ENCODE data around the gene HMCN2.
"Not testable (repeated sequence)": the region's sequence is repeated elsewhere in the genome, so short reads cannot be mapped to it uniquely, and the experiment has no call there.

The HMCN2 gene

GRCh38 chr9:130398487-130399240 is 133.1 kb downstream of the HMCN2 start:
- Histone ChIP-seq H3K27me3 (ENCODE audit: low read depth) (no peaks in the 10 kb centered on the region), H3K36me3 (replicated peaks) (no peaks in the 10 kb centered on the region), H3K9me3 (no peaks in the 10 kb centered on the region), H3K4me1 (no peaks in the 10 kb centered on the region), H3K4me3 (no peak overlapping the region)
- in situ Hi-C loops (cut with MboI; ENCODE audit: low sequenced_read_pairs), result no loop called here
- DNase-seq (ENCODE audit: low spot score in 2 of 2), result no peak

GRCh38 chr9:130399768-130400167 is 134.2 kb downstream of the HMCN2 start:
- Histone ChIP-seq H3K4me1 (no peaks in the 10 kb centered on the region), H3K27me3 (ENCODE audit: low read depth) (no peaks in the 10 kb centered on the region), H3K9me3 (no peaks in the 10 kb centered on the region), H3K36me3 (replicated peaks) (no peaks in the 10 kb centered on the region), H3K4me3 (no peak overlapping the region)
- in situ Hi-C loops (cut with MboI; ENCODE audit: low sequenced_read_pairs), result no loop called here
- DNase-seq (ENCODE audit: low spot score in 2 of 2), result no peak

GRCh38 chr9:130400870-130401269 is 135.3 kb downstream of the HMCN2 start:
- no peak overlapping the region for H3K4me3 ChIP-seq
- H3K9me3 ChIP-seq, result no peaks in the 10 kb centered on the region
- H3K36me3 ChIP-seq (replicated peaks), result no peaks in the 10 kb centered on the region
- no peaks in the 10 kb centered on the region for H3K4me1 ChIP-seq
- no peak for DNase-seq (ENCODE audit: low spot score in 2 of 2)
- no peaks in the 10 kb centered on the region for H3K27me3 ChIP-seq (ENCODE audit: low read depth)
- in situ Hi-C loops (cut with MboI; ENCODE audit: low sequenced_read_pairs), result no loop called here

- DNase-seq (ENCODE audit: low spot score in 2 of 2); H3K4me1 ChIP-seq; H3K36me3 ChIP-seq (replicated peaks); H3K9me3 ChIP-seq; H3K27me3 ChIP-seq (ENCODE audit: low read depth); H3K4me3 ChIP-seq; in situ Hi-C loops (cut with MboI; ENCODE audit: low sequenced_read_pairs): not testable (repeated sequence)
Measured at GRCh38 chr9:130401742-130402141, 136.2 kb downstream of the HMCN2 start.

GRCh38 chr9:130402243-130402642 is 136.7 kb downstream of the HMCN2 start:
- H3K9me3 ChIP-seq, result no peaks in the 10 kb centered on the region
- no peaks in the 10 kb centered on the region for H3K36me3 ChIP-seq (replicated peaks)
- H3K4me1 ChIP-seq, result no peaks in the 10 kb centered on the region
- DNase-seq (ENCODE audit: low spot score in 2 of 2), result no peak
- no peak overlapping the region for H3K4me3 ChIP-seq
- in situ Hi-C loops (cut with MboI; ENCODE audit: low sequenced_read_pairs), result no loop called here
- H3K27me3 ChIP-seq (ENCODE audit: low read depth), result no peaks in the 10 kb centered on the region

- Histone ChIP-seq H3K4me1 (no peaks in the 10 kb centered on the region), H3K36me3 (replicated peaks) (no peaks in the 10 kb centered on the region), H3K4me3 (no peak overlapping the region), H3K9me3 (no peaks in the 10 kb centered on the region), H3K27me3 (ENCODE audit: low read depth) (no peaks in the 10 kb centered on the region)
- in situ Hi-C loops (cut with MboI; ENCODE audit: low sequenced_read_pairs), result no loop called here
- DNase-seq (ENCODE audit: low spot score in 2 of 2), result no peak
Measured at GRCh38 chr9:130402645-130403440, 137.3 kb downstream of the HMCN2 start.

- in situ Hi-C loops (cut with MboI; ENCODE audit: low sequenced_read_pairs), result no loop called here
- H3K27me3 ChIP-seq (ENCODE audit: low read depth), result no peaks in the 10 kb centered on the region
- no peak for DNase-seq (ENCODE audit: low spot score in 2 of 2)
- H3K9me3 ChIP-seq, result no peaks in the 10 kb centered on the region
- H3K4me3 ChIP-seq, result no peak overlapping the region
- H3K4me1 ChIP-seq, result no peaks in the 10 kb centered on the region
- no peaks in the 10 kb centered on the region for H3K36me3 ChIP-seq (replicated peaks)
Measured at GRCh38 chr9:130405657-130406257, 140.2 kb downstream of the HMCN2 start.

GRCh38 chr9:130406278-130406895 is 140.8 kb downstream of the HMCN2 start:
- in situ Hi-C loops (cut with MboI; ENCODE audit: low sequenced_read_pairs), result no loop called here
- Histone ChIP-seq H3K27me3 (ENCODE audit: low read depth) (no peaks in the 10 kb centered on the region), H3K4me3 (no peak overlapping the region), H3K4me1 (no peaks in the 10 kb centered on the region), H3K9me3 (no peaks in the 10 kb centered on the region), H3K36me3 (replicated peaks) (no peaks in the 10 kb centered on the region)
- no peak for DNase-seq (ENCODE audit: low spot score in 2 of 2)

- Histone ChIP-seq H3K4me1 (no peaks in the 10 kb centered on the region), H3K36me3 (replicated peaks) (no peaks in the 10 kb centered on the region), H3K9me3 (no peaks in the 10 kb centered on the region), H3K27me3 (ENCODE audit: low read depth) (no peaks in the 10 kb centered on the region), H3K4me3 (no peak overlapping the region)
- in situ Hi-C loops (cut with MboI; ENCODE audit: low sequenced_read_pairs), result no loop called here
- DNase-seq (ENCODE audit: low spot score in 2 of 2), result no peak
Measured at GRCh38 chr9:130407916-130408663, 142.5 kb downstream of the HMCN2 start.

GRCh38 chr9:130408669-130409068 is 143.1 kb downstream of the HMCN2 start:
- Histone ChIP-seq H3K27me3 (ENCODE audit: low read depth) (no peaks in the 10 kb centered on the region), H3K4me1 (no peaks in the 10 kb centered on the region), H3K4me3 (no peak overlapping the region), H3K9me3 (no peaks in the 10 kb centered on the region), H3K36me3 (replicated peaks) (no peaks in the 10 kb centered on the region)
- in situ Hi-C loops (cut with MboI; ENCODE audit: low sequenced_read_pairs), result no loop called here
- DNase-seq (ENCODE audit: low spot score in 2 of 2), result no peak

GRCh38 chr9:130409246-130409645 is 143.7 kb downstream of the HMCN2 start:
- no peaks in the 10 kb centered on the region for H3K9me3 ChIP-seq
- no peaks in the 10 kb centered on the region for H3K27me3 ChIP-seq (ENCODE audit: low read depth)
- DNase-seq (ENCODE audit: low spot score in 2 of 2), result no peak
- no peaks in the 10 kb centered on the region for H3K4me1 ChIP-seq
- no peaks in the 10 kb centered on the region for H3K36me3 ChIP-seq (replicated peaks)
- no peak overlapping the region for H3K4me3 ChIP-seq
- in situ Hi-C loops (cut with MboI; ENCODE audit: low sequenced_read_pairs), result no loop called here

GRCh38 chr9:130410443-130410842 is 144.9 kb downstream of the HMCN2 start:
- in situ Hi-C loops (cut with MboI; ENCODE audit: low sequenced_read_pairs), result no loop called here
- H3K4me1 ChIP-seq, result no peaks in the 10 kb centered on the region
- no peaks in the 10 kb centered on the region for H3K36me3 ChIP-seq (replicated peaks)
- no peak overlapping the region for H3K4me3 ChIP-seq
- no peaks in the 10 kb centered on the region for H3K27me3 ChIP-seq (ENCODE audit: low read depth)
- no peak for DNase-seq (ENCODE audit: low spot score in 2 of 2)
- no peaks in the 10 kb centered on the region for H3K9me3 ChIP-seq

- H3K4me1 ChIP-seq, result no peaks in the 10 kb centered on the region
- no peaks in the 10 kb centered on the region for H3K27me3 ChIP-seq (ENCODE audit: low read depth)
- H3K4me3 ChIP-seq, result no peak overlapping the region
- in situ Hi-C loops (cut with MboI; ENCODE audit: low sequenced_read_pairs), result no loop called here
- no peaks in the 10 kb centered on the region for H3K9me3 ChIP-seq
- DNase-seq (ENCODE audit: low spot score in 2 of 2), result no peak
- H3K36me3 ChIP-seq (replicated peaks), result no peaks in the 10 kb centered on the region
Measured at GRCh38 chr9:130411566-130411915, 146.0 kb downstream of the HMCN2 start.
